Measurements from ENCODE around the gene LVRN. TPM values are rescaled to one million over a fixed set of nuclear protein-coding genes. Genes with fewer than 3 reads are reported as not detected.

The LVRN gene
- total RNA-seq, 3 donors from 2014 or later = 2.6 to 72.3 (median 3.3) TPM

DNA sequence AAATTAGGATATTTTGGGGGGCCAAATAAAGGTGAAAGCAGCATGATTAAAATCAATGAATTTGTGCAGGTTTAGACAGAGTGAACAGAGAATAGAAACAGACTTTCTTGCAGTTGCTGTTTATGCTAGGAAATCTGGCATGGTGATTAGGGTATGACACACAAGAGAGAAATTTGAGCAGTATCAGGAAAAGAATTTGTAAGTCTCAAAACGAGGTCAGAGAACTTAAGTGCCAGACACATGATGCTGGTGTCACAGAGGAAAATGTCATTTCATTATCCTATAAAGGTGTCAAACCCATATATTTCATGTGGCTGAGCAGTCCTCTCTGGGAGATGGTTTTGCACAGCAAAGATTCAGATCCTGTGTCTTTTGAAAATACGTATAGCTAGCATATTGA is 15.7 kb downstream of the LVRN start:
- no peaks in the 10 kb centered on the region for H3K27me3 ChIP-seq
- H3K4me1 ChIP-seq = no peaks in the 10 kb centered on the region
- intact Hi-C loops (cut with DNase I; ENCODE audit: low total_unique reads) = no loop called here
- no peak overlapping the region for H3K4me3 ChIP-seq
- H3K36me3 ChIP-seq = no peaks in the 10 kb centered on the region
- peaks cover 0 to 6% of the 10 kb centered on the region in 2 donors for H3K9me3 ChIP-seq
- H3K27ac ChIP-seq = no peak overlapping the region
- no peak for DNase-seq (ENCODE audit: low spot score in 2 of 2)
- TF ChIP-seq, protein P1, sequence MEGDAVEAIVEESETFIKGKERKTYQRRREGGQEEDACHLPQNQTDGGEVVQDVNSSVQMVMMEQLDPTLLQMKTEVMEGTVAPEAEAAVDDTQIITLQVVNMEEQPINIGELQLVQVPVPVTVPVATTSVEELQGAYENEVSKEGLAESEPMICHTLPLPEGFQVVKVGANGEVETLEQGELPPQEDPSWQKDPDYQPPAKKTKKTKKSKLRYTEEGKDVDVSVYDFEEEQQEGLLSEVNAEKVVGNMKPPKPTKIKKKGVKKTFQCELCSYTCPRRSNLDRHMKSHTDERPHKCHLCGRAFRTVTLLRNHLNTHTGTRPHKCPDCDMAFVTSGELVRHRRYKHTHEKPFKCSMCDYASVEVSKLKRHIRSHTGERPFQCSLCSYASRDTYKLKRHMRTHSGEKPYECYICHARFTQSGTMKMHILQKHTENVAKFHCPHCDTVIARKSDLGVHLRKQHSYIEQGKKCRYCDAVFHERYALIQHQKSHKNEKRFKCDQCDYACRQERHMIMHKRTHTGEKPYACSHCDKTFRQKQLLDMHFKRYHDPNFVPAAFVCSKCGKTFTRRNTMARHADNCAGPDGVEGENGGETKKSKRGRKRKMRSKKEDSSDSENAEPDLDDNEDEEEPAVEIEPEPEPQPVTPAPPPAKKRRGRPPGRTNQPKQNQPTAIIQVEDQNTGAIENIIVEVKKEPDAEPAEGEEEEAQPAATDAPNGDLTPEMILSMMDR (IDR thresholded peaks at IDR 0.05) = no peak
- TF ChIP-seq POLR2AphosphoS5 (IDR thresholded peaks at IDR 0.05) (no peak), POLR2A (IDR thresholded peaks at IDR 0.05) (no peak)

DNA sequence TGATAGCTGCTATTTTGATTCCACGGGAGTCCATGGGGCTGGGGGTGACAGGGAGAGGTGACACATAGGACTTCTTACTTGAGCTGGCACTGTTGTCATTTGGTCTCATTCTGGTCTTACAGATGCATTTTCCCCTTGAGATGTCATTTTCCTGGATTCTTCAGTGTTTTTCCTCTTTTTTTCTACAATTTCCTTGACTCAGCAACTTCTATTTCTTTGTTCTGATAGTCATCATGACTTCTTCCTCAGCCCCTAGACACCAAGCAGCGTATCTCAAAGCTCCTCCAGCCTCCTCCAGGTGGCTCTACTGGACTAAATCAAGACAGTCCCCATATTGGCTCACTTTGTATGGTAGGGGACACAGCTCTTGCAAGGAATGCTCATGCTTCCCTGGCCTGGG is 16.5 kb downstream of the LVRN start:
- H3K27ac ChIP-seq = peak overlapping the region in 1 of 2 donors; percentile 75
- H3K9me3 ChIP-seq = peaks cover 0 to 6% of the 10 kb centered on the region in 2 donors
- H3K36me3 ChIP-seq = no peaks in the 10 kb centered on the region
- H3K4me1 ChIP-seq = no peaks in the 10 kb centered on the region
- TF ChIP-seq POLR2AphosphoS5 (IDR thresholded peaks at IDR 0.05) (no peak), POLR2A (IDR thresholded peaks at IDR 0.05) (no peak)
- TF ChIP-seq, protein P1 (IDR thresholded peaks at IDR 0.05) = no peak
- no peak overlapping the region for H3K4me3 ChIP-seq
- DNase-seq (ENCODE audit: low spot score in 2 of 2) = no peak
- intact Hi-C loops (cut with DNase I; ENCODE audit: low total_unique reads) = no loop called here
- H3K27me3 ChIP-seq = no peaks in the 10 kb centered on the region

DNA sequence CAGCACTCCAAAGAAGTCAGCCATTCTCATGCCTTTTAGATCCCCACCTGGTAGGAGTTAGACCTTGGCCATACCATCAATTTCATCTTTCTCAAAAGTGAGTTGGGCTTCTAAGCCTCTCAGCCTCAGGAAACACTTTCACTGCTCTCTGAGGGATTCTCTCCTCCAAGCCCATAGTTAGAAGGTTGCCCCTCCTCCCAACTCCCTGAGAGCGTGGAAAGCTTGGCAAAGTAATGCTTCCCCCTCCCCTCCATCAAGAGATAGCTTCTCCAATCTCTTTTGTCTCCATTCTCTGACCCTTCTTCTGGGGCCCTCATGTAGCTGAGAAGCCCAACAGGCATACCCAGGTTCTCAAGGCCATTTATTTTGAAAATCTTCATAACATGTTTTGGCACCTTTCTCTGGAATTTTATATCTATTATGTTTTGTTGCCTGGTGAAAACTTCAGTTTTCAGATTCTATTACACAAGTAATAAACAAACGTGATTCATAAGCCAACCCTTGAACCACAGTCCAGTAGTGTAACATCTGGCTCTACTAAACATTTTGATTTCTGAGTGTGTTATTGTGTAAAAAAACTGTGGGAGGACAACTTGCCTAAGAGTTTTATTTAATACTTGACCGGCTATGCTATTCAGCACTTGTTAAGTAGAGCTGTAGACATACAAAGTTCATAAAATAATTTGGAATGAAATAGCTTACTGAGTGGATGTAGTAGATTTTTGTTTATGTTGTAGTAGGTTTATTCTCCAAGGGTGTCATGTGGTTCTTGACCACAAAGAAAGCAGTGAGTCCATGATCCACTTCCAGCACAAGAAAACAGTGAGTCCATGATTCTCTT is 17.1 kb downstream of the LVRN start:
- Histone ChIP-seq H3K4me3 (no peak overlapping the region), H3K27me3 (no peaks in the 10 kb centered on the region), H3K9me3 (peaks cover 0 to 6% of the 10 kb centered on the region in 2 donors), H3K36me3 (no peaks in the 10 kb centered on the region), H3K4me1 (no peaks in the 10 kb centered on the region), H3K27ac (peak overlapping the region in 1 of 2 donors; percentile 75)
- intact Hi-C loops (cut with DNase I; ENCODE audit: low total_unique reads) = no loop called here
- DNase-seq (ENCODE audit: low spot score in 2 of 2) = no peak
- TF ChIP-seq POLR2AphosphoS5 (IDR thresholded peaks at IDR 0.05) = no peak
- no peak for TF ChIP-seq POLR2A (IDR thresholded peaks at IDR 0.05)
- TF ChIP-seq, protein P1 (IDR thresholded peaks at IDR 0.05) = no peak

DNA sequence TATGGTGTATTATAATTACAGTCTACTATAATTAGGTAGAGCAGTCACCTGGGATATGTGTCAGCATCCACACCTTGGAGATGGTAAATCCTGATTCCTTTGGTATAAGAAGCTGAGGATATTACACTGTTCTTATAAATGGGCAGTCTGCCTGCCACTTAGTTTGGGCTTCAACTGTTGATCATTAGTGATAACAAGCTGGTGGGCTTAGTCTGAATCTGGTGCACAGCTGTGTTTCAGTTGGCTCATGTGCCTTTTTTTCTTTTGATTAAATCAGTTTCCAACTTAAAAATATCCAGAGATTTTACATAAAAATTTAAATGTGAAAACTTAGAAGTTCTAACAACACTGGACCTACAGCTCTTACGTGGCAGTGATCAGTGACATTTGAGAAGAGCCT is 21.2 kb downstream of the LVRN start:
- no peaks in the 10 kb centered on the region for H3K27me3 ChIP-seq
- TF ChIP-seq POLR2AphosphoS5 (IDR thresholded peaks at IDR 0.05) (no peak), POLR2A (IDR thresholded peaks at IDR 0.05) (no peak)
- TF ChIP-seq, protein P1 (IDR thresholded peaks at IDR 0.05) = no peak
- no peaks in the 10 kb centered on the region for H3K9me3 ChIP-seq
- no peak overlapping the region for H3K27ac ChIP-seq
- H3K4me1 ChIP-seq = no peaks in the 10 kb centered on the region
- no peaks in the 10 kb centered on the region for H3K36me3 ChIP-seq
- DNase-seq (ENCODE audit: low spot score in 2 of 2) = no peak
- no peak overlapping the region for H3K4me3 ChIP-seq
- intact Hi-C loops (cut with DNase I; ENCODE audit: low total_unique reads) = no loop called here
